Measurements from ENCODE around the gene PMIS2.
A peak's percentile ranks its signal among the peaks of the same experiment; 100 is the strongest.

PMIS2 gene

GRCh38 chr19:35607661-35608060, 21.7 kb downstream of the PMIS2 start:
- H3K4me3 ChIP-seq (ENCODE audit: control insufficient read depth, low read depth, low read length): no peak overlapping the region
- DNase-seq (ENCODE audit: low read depth): no peak
- TF ChIP-seq, protein P1, sequence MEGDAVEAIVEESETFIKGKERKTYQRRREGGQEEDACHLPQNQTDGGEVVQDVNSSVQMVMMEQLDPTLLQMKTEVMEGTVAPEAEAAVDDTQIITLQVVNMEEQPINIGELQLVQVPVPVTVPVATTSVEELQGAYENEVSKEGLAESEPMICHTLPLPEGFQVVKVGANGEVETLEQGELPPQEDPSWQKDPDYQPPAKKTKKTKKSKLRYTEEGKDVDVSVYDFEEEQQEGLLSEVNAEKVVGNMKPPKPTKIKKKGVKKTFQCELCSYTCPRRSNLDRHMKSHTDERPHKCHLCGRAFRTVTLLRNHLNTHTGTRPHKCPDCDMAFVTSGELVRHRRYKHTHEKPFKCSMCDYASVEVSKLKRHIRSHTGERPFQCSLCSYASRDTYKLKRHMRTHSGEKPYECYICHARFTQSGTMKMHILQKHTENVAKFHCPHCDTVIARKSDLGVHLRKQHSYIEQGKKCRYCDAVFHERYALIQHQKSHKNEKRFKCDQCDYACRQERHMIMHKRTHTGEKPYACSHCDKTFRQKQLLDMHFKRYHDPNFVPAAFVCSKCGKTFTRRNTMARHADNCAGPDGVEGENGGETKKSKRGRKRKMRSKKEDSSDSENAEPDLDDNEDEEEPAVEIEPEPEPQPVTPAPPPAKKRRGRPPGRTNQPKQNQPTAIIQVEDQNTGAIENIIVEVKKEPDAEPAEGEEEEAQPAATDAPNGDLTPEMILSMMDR (IDR thresholded peaks at IDR 0.05; ENCODE audit: control insufficient read depth, insufficient read depth, low read depth, low read length, missing control alignments): no peak

DNA sequence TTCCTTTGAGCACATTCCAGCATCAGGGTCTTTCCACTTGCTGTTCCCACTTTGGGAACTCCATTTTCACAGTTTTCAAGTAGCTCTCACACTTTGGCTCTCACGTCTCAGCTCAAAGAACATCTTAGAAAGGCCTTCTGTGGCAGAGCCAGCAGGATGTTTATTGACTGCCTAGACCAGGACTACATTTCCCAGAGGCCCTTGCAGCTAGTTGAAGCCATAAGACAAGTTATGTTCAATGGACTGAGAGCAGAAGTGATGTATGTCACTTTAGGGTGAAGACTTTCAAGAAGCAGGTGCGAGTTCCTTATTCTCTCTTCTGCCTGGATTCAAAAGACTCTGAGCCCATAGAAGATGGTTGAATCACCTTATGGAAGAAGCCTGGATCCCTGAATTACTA, 22.3 kb downstream of the PMIS2 start:
- H3K4me3 ChIP-seq (ENCODE audit: control insufficient read depth, low read depth, low read length): no peak overlapping the region
- DNase-seq (ENCODE audit: low read depth): no peak
- TF ChIP-seq, protein P1 (IDR thresholded peaks at IDR 0.05; ENCODE audit: control insufficient read depth, insufficient read depth, low read depth, low read length, missing control alignments): no peak

DNA sequence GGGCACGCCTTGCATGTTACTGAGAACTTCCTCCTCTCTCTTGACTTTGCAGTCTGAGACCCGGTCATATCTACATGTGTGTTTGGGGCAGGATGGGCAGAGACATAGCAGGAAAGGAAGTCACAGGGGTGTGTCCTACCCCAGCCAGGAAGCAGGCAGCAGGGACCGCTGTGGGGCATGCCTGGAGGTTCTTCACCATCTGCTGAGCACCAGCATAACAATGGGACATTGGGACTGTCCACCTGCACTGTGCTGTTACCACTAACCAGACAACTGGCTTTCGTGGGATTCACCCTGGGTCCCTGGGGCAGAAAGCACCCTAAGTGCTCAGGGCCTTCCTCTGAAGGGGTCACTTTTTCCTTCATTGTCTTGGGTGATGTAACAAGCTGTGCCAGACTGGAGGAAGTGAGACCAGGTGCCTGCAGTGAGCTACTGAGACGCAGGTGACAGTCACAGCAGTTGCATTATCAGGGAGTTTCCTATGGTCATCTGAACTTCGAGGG, 23.9 kb downstream of the PMIS2 start:
- TF ChIP-seq, protein P1 (IDR thresholded peaks at IDR 0.05; ENCODE audit: control insufficient read depth, insufficient read depth, low read depth, low read length, missing control alignments): no peak
- no peak for DNase-seq (ENCODE audit: low read depth)
- H3K4me3 ChIP-seq (ENCODE audit: control insufficient read depth, low read depth, low read length): no peak overlapping the region

GRCh38 chr19:35612224-35612558, 26.2 kb downstream of the PMIS2 start:
- H3K4me3 ChIP-seq (ENCODE audit: control insufficient read depth, low read depth, low read length): peak overlapping the region; percentile 98
- TF ChIP-seq, protein P1 (IDR thresholded peaks at IDR 0.05; ENCODE audit: control insufficient read depth, insufficient read depth, low read depth, low read length, missing control alignments): no peak
- DNase-seq (ENCODE audit: low read depth): no peak

- DNase-seq (ENCODE audit: low read depth): peak; percentile 34
- H3K4me3 ChIP-seq (ENCODE audit: control insufficient read depth, low read depth, low read length): peak within 1 kb of the TSS; percentile 98
- TF ChIP-seq, protein P1 (IDR thresholded peaks at IDR 0.05; ENCODE audit: control insufficient read depth, insufficient read depth, low read depth, low read length, missing control alignments): no peak
Observed at GRCh38 chr19:35612559-35613321, 26.8 kb downstream of the PMIS2 start, which contains the start of gene HAUS5. HAUS5 (plus strand) TSS chr19:35612735; CDS start chr19:35612795, 60 bp downstream.

DNA sequence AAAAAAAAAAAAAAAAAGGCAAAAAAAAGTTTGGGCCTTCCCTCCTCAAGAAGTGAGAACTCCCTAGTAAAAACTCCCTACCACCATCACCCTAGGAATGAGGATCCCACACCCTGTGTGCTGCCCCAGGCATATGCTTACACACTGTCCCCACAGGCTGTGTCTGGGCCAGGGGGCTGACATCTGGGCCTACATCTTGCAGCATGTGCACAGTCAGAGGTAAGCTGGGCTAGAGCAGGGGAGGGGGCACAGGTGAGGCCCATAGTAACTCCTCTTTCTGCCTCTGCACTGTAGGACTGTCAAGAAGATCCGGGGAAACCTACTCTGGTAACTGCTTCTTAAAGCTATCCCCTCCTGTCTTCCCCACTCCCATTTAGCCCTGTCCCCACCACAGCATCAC, 27.6 kb downstream of the PMIS2 start:
- TF ChIP-seq, protein P1 (IDR thresholded peaks at IDR 0.05; ENCODE audit: control insufficient read depth, insufficient read depth, low read depth, low read length, missing control alignments): no peak
- H3K4me3 ChIP-seq (ENCODE audit: control insufficient read depth, low read depth, low read length): no peak overlapping the region
- no peak for DNase-seq (ENCODE audit: low read depth)

Measured in AG09309 (cell line).